ENCODE measurements around the gene TECPR1.

DNA sequence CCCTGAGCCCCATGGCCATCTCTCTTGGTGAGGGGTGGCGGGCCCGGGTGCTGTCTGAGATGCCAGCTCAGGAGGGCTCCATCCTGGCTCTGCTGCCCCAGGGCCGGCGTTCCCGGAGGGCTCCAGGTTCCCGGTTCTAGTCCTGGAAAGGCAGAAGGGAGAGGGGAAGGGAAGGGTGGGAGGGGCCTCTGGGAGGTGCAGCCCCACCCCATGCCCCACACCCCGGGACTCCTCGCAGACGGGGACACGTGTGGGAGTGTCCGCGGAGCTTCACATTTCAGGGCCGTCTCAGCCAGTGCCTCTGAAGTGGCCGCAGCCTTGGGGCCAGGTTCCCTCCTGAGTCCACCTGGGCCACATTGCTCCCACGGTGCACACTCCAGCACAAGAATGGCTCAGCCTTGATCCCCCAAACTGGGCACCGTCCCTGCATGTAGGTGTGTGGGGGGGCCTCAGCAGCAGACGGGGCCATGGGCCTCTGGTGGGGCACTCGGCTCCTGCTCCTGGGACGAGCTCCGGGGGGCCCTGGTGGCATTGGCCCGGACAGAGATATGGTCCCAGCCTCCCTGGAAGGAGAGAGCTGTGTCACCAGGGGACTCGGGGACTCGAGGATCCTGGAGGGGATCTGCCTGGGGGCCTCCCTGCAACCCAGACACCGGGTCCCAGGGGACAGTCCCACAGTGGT, 35.0 kb downstream of the TECPR1 start:
- TF ChIP-seq, protein P1, sequence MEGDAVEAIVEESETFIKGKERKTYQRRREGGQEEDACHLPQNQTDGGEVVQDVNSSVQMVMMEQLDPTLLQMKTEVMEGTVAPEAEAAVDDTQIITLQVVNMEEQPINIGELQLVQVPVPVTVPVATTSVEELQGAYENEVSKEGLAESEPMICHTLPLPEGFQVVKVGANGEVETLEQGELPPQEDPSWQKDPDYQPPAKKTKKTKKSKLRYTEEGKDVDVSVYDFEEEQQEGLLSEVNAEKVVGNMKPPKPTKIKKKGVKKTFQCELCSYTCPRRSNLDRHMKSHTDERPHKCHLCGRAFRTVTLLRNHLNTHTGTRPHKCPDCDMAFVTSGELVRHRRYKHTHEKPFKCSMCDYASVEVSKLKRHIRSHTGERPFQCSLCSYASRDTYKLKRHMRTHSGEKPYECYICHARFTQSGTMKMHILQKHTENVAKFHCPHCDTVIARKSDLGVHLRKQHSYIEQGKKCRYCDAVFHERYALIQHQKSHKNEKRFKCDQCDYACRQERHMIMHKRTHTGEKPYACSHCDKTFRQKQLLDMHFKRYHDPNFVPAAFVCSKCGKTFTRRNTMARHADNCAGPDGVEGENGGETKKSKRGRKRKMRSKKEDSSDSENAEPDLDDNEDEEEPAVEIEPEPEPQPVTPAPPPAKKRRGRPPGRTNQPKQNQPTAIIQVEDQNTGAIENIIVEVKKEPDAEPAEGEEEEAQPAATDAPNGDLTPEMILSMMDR (IDR thresholded peaks at IDR 0.05): no peak
- TF ChIP-seq POLR2A (IDR thresholded peaks at IDR 0.05): no peak

Measured in lower leg skin (tissue), 3 donors.